Measurements from ENCODE around the gene PARP3. TPM values are rescaled to one million over a fixed set of nuclear protein-coding genes. Genes with fewer than 3 reads are reported as not detected.

Gene PARP3
- total and polyA plus RNA-seq, 2 of the 8 experiments (the other 6 are each of a cell fraction or from before 2014, with no cell fraction given): 1.3 to 1.6 TPM

DNA sequence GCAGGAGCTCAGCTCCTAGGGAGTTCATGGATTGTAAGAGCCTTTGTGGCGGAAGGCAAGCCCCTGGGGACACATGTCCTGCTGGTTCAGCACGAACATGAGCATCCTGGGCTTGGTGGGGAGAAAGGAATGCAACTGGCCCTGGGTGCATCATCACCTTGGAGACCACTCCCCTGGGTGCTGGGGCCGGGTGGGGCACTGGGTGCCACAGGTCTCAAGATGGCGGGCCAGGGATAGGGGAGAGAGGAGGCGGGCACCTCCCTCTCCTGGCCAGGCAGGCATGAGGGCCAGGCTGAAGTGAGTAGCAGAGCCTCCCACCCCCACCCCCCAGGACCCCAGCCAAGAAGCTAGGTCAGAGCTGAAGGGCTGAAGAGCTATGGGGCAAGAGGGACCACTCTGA, 24.3 kb downstream of the PARP3 start:
- peaks cover 9% of the 10 kb centered on the region; the same call in 1 of the 2 replicates for H3K23me2 ChIP-seq (ENCODE audit: low read depth, low read length)
- H2AFZ ChIP-seq (ENCODE audit: low read length): no peak overlapping the region
- peak overlapping the region; percentile 82; the same call in 1 of the 2 replicates for H2AK5ac ChIP-seq (ENCODE audit: low read depth, low read length)
- H3K27ac ChIP-seq (ENCODE audit: low read depth, low read length): no peak overlapping the region
- no peak overlapping the region; the same call in 1 of the 2 replicates for H4K8ac ChIP-seq (ENCODE audit: extremely low read depth, insufficient read depth, low read length)
- H2BK5ac ChIP-seq (ENCODE audit: low read depth, low read length): peak overlapping the region; percentile 44; the same call in 1 of the 2 replicates
- no peak overlapping the region for H3K14ac ChIP-seq (ENCODE audit: insufficient read length)
- peaks cover 0 to 8% of the 10 kb centered on the region in 2 experiments for H4K20me1 ChIP-seq (replicated peaks in 1 of 2; ENCODE audit: control insufficient read depth in 1 of 2, insufficient read depth in 2 of 2, low read length in 2 of 2)
- peaks cover 12 to 42% (median 33%) of the 10 kb centered on the region in 4 experiments for H3K4me1 ChIP-seq (replicated peaks in 1 of 4; ENCODE audit: control insufficient read depth in 3 of 4, insufficient read depth in 4 of 4, low read length in 3 of 4)
- no peak overlapping the region for H2BK120ac ChIP-seq (replicated peaks; ENCODE audit: low read depth, low read length)
- H3K27me3 ChIP-seq (replicated peaks in 1 of 4; ENCODE audit: control insufficient read depth in 3 of 4, extremely low read depth in 1 of 4, insufficient read depth in 3 of 4, low read length in 3 of 4): peaks cover 0 to 13% (median 2%) of the 10 kb centered on the region in 4 experiments; a peak in 5 of 7 replicates
- H2BK20ac ChIP-seq (ENCODE audit: low read length): 0 out of 2 replicates have a peak overlapping the region, but pooled peaks have one; percentile 61
- no peaks in the 10 kb centered on the region for H3K36me3 ChIP-seq (ENCODE audit: control insufficient read depth in 2 of 4, insufficient read depth in 4 of 4, low read length in 3 of 4)
- no peak for FAIRE-seq
- no peak overlapping the region for H3K23ac ChIP-seq (ENCODE audit: insufficient read length)
- H4K91ac ChIP-seq (replicated peaks; ENCODE audit: insufficient read length, low read length): peak overlapping the region; percentile 17
- peak overlapping the region; percentile 80; the same call in 1 of the 2 replicates for H2BK12ac ChIP-seq (ENCODE audit: low read depth, low read length)
- no peak overlapping the region for H3K9ac ChIP-seq (replicated peaks in 1 of 4; ENCODE audit: extremely low read depth in 1 of 4, low read depth in 3 of 4, low read length in 3 of 4)
- H3K9me3 ChIP-seq (ENCODE audit: insufficient read depth in 2 of 2, low read depth in 1 of 2, low read length in 1 of 2): no peaks in the 10 kb centered on the region
- H3K4ac ChIP-seq (replicated peaks; ENCODE audit: insufficient read length, low read depth, low read length): no peak overlapping the region
- peak overlapping the region; percentile 90 for H3K18ac ChIP-seq (ENCODE audit: extremely low read depth, low read length)
- H3K4me3 ChIP-seq (ENCODE audit: extremely low read depth in 1 of 4, insufficient read depth in 2 of 4, low read depth in 3 of 4, low read length in 4 of 4): peak overlapping the region in 2 of 4 experiments; percentile 37 to 64; a peak in 4 of 8 replicates
- no peak overlapping the region for H4K5ac ChIP-seq (ENCODE audit: insufficient read length, low read depth, low read length)
- POLR2A ChIA-PET (ENCODE audit: partially characterized antibody): interaction anchor here (0.7 to 29.3 kb wide), 9 partner anchors 8 to 565 kb away, joined by 3 to 923 read pairs (median 8); partner anchors contain the start of genes ABHD14A, ABHD14B, ACY1 and GPR62
- TF ChIP-seq YY1 (IDR thresholded peaks at IDR 0.05; ENCODE audit: low read depth, low read length) (0 out of 2 replicates have a peak, but pooled peaks have one; percentile 12), KDM5A (IDR thresholded peaks at IDR 0.05; ENCODE audit: low read length) (no peak), RXRA (IDR thresholded peaks at IDR 0.05; ENCODE audit: insufficient read depth, low read depth, low read length) (no peak)
- H2BK15ac ChIP-seq (ENCODE audit: low read length): peak overlapping the region; percentile 46; the same call in 1 of the 2 replicates
- CTCF ChIA-PET (ENCODE audit: partially characterized antibody): interaction anchor here (1.7 to 10.5 kb wide), 3 partner anchors 9 to 86 kb away, joined by 4 to 66 read pairs (median 12); partner anchors contain the start of gene ACY1
- 86% methylated on average over 5 of the region's 5 CpGs; no CpG with 5 or more reads in 1 of the 2 experiments for WGBS, 2 experiments (ENCODE audit: extremely low coverage in 1 of 2, insufficient coverage in 1 of 2, insufficient read length in 1 of 2, insufficient replicate concordance in 2 of 2, low coverage in 1 of 2, low lambda C conversion rate in 2 of 2, missing lambda C conversion rate in 1 of 2)
- no peaks in the 10 kb centered on the region for H3K79me2 ChIP-seq (ENCODE audit: control insufficient read depth in 1 of 2, insufficient read depth in 2 of 2, low read length in 2 of 2)
- no peak for DNase-seq (ENCODE audit: low read depth in 1 of 2, low spot score in 2 of 2)
- no peak overlapping the region for H3K56ac ChIP-seq (replicated peaks; ENCODE audit: insufficient read length, low read depth, low read length)
- no peaks in the 10 kb centered on the region for H3K79me1 ChIP-seq (ENCODE audit: low read depth, low read length)
- peak overlapping the region; percentile 77 to 85 for H3K4me2 ChIP-seq (ENCODE audit: insufficient read depth in 1 of 2, low read depth in 2 of 2, low read length in 2 of 2)
